IMR-90 (cell line): ENCODE measurements around the gene GGCT.

Source experiments
- BHLHE40 ChIP-seq: fragments of 150-350 bp; IDR thresholded peaks from 2 replicates; pipeline ENCODE4 v1.6.1; 2016; ENCODE audit warnings: mild to moderate bottlenecking, low read depth, low read length
- FOS ChIP-seq: fragments of 150-350 bp; IDR thresholded peaks from 2 replicates; pipeline ENCODE4 v1.6.1; 2016; ENCODE audit warnings: low read depth, low read length
- MAFK ChIP-seq: IDR thresholded peaks from 2 replicates; pipeline ENCODE4 v1.6.1; 2012; ENCODE audit warnings: low read depth, low read length, improper control_type of control experiment
- MXI1 ChIP-seq: IDR thresholded peaks from 2 replicates; pipeline ENCODE4 v1.6.1; 2012; ENCODE audit warnings: low read depth, mild to moderate bottlenecking, low read length, moderate library complexity, borderline replicate concordance
- NFE2L2 ChIP-seq: fragments of 150-350 bp; IDR thresholded peaks from 2 replicates; pipeline ENCODE4 v1.6.1; 2016; ENCODE audit warnings: low read depth, mild to moderate bottlenecking, low read length
- POLR2A ChIP-seq: IDR thresholded peaks from 2 replicates; pipeline ENCODE4 v1.6.1; 2012; ENCODE audit warnings: mild to moderate bottlenecking, low read depth, low read length
- RAD21 ChIP-seq: IDR thresholded peaks from 2 replicates; pipeline ENCODE4 v1.6.1; 2012; ENCODE audit warnings: low read length, improper control_type of control experiment
- SMC3 ChIP-seq: fragments of 150-350 bp; IDR thresholded peaks from 2 replicates; pipeline ENCODE4 v1.6.1; 2016; ENCODE audit warnings: low read depth, mild to moderate bottlenecking, antibody characterized with exemption, low read length, moderate library complexity
- TF ChIP-seq, protein P1 (sequence below): conservative IDR thresholded peaks from 2 replicates; pipeline ENCODE4 v1.5.1; 2012; ENCODE audit warnings: mild to moderate bottlenecking, low read depth, low read length, improper control_type of control experiment
- TF ChIP-seq, protein P2 (sequence below): fragments of 150-350 bp; IDR thresholded peaks from 2 replicates; pipeline ENCODE4 v1.6.1; 2017; ENCODE audit warnings: mild to moderate bottlenecking, antibody characterized with exemption, low read length, low read depth
- TF ChIP-seq, protein P3 (sequence below): fragments of 150-350 bp; IDR thresholded peaks from 2 replicates; pipeline ENCODE4 v1.6.1; 2016; ENCODE audit warnings: low read depth, mild to moderate bottlenecking, low read length, moderate library complexity, borderline replicate concordance

DNA sequence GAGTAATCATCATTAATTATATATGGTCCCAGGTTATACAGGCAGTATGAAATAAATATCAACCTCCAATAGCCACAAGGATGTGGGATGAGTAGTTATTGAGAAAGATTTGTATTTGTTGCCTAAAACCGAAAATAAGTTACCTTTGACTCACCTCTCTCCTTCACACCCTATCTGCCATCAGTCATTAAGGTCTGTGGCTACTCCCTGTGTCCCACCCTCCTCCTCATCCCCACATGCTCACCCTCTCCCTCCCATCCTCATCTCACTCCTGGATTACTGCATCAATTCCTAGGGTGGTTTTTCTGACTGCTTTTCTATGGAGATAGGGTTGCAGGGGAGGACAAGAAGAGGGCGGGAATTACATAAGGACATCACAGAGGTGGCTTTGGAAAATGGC is 9.1 kb upstream of the GGCT start:
- TF ChIP-seq, protein P1, sequence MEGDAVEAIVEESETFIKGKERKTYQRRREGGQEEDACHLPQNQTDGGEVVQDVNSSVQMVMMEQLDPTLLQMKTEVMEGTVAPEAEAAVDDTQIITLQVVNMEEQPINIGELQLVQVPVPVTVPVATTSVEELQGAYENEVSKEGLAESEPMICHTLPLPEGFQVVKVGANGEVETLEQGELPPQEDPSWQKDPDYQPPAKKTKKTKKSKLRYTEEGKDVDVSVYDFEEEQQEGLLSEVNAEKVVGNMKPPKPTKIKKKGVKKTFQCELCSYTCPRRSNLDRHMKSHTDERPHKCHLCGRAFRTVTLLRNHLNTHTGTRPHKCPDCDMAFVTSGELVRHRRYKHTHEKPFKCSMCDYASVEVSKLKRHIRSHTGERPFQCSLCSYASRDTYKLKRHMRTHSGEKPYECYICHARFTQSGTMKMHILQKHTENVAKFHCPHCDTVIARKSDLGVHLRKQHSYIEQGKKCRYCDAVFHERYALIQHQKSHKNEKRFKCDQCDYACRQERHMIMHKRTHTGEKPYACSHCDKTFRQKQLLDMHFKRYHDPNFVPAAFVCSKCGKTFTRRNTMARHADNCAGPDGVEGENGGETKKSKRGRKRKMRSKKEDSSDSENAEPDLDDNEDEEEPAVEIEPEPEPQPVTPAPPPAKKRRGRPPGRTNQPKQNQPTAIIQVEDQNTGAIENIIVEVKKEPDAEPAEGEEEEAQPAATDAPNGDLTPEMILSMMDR: no peak
- TF ChIP-seq FOS (no peak), POLR2A (no peak), MXI1 (no peak), BHLHE40 (no peak), RAD21 (no peak), MAFK (no peak), NFE2L2 (no peak), SMC3 (no peak)
- TF ChIP-seq, protein P2, sequence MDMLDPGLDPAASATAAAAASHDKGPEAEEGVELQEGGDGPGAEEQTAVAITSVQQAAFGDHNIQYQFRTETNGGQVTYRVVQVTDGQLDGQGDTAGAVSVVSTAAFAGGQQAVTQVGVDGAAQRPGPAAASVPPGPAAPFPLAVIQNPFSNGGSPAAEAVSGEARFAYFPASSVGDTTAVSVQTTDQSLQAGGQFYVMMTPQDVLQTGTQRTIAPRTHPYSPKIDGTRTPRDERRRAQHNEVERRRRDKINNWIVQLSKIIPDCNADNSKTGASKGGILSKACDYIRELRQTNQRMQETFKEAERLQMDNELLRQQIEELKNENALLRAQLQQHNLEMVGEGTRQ: no peak
- TF ChIP-seq, protein P3, sequence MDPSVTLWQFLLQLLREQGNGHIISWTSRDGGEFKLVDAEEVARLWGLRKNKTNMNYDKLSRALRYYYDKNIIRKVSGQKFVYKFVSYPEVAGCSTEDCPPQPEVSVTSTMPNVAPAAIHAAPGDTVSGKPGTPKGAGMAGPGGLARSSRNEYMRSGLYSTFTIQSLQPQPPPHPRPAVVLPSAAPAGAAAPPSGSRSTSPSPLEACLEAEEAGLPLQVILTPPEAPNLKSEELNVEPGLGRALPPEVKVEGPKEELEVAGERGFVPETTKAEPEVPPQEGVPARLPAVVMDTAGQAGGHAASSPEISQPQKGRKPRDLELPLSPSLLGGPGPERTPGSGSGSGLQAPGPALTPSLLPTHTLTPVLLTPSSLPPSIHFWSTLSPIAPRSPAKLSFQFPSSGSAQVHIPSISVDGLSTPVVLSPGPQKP: no peak
